Activated CD4-positive, alpha-beta memory T cell treated with anti-CD3 and anti-CD28 coated beads, Interleukin-2, amount 10 ng/mL, durations not matched to agents 7 days and 5 days (primary cell): Measurements from ENCODE around the gene COMP. TPM values are rescaled to one million over a fixed set of nuclear protein-coding genes. Genes with fewer than 3 reads are reported as not detected.

Experiments
- CTCF ChIA-PET: fragments of 350-600 bp; sonication (Branson Sonifier 250); formaldehyde crosslinking; loops from one replicate; lab custom pipeline; 2021; ENCODE audit warnings: antibody characterized with exemption, inconsistent platforms; lab: Charles Lee
- POLR2A ChIA-PET: fragments of 350-600 bp; sonication (Branson Sonifier 250); formaldehyde crosslinking; loops from one replicate; lab custom pipeline; 2021; ENCODE audit warnings: antibody characterized with exemption; lab: Charles Lee
- DNase-seq: peaks from one replicate; pipeline ENCODE4 v3.0.0-alpha.2; 2020
- H3K27ac Mint-ChIP-seq: one replicate; pipeline ENCODE4 v1.8.0; 2021; ENCODE audit warnings: mild to moderate bottlenecking, mixed read lengths
- H3K27me3 Mint-ChIP-seq: one replicate; pipeline ENCODE4 v1.8.0; 2021; ENCODE audit warnings: mixed read lengths
- H3K36me3 Mint-ChIP-seq: one replicate; pipeline ENCODE4 v1.8.0; 2021; ENCODE audit warnings: low read depth, mixed read lengths
- H3K4me1 Mint-ChIP-seq: one replicate; pipeline ENCODE4 v1.8.0; 2021; ENCODE audit warnings: mixed read lengths
- H3K4me3 Mint-ChIP-seq: one replicate; pipeline ENCODE4 v1.8.0; 2021; ENCODE audit warnings: mild to moderate bottlenecking, mixed read lengths
- H3K9me3 Mint-ChIP-seq: one replicate; pipeline ENCODE4 v1.8.0; 2021; ENCODE audit warnings: mixed read lengths
- total RNA-seq, 2 experiments: library from RNA; stranded (reverse); gene quantifications; one replicate each; pipeline ENCODE4 v1.2.3, GENCODE V29; 2021

The COMP gene
- not detected for total RNA-seq

- no peak within 1 kb of the TSS for H3K27ac Mint-ChIP-seq
- H3K36me3 Mint-ChIP-seq: peaks cover 4% of the 10 kb centered on the region
- DNase-seq: no peak
- H3K4me1 Mint-ChIP-seq: peaks cover 21% of the 10 kb centered on the region
- peaks cover 3% of the 10 kb centered on the region for H3K9me3 Mint-ChIP-seq
- ChIA-PET CTCF (interaction anchor here (0.7 kb wide), 1 partner anchor 285 kb away, joined by 3 read pairs; no protein-coding TSS in a partner anchor), POLR2A (no interaction called here)
- H3K4me3 Mint-ChIP-seq: peak within 1 kb of the TSS; percentile 4
- peaks cover 71% of the 10 kb centered on the region for H3K27me3 Mint-ChIP-seq
These were observed at the start of gene COMP for GRCh38 chr19:18790566-18791314. Gene COMP, minus strand, starts transcription at chr19:18791305. Its CDS starts 36 bp downstream, at chr19:18791269.

- no peak for DNase-seq
- no peak overlapping the region for H3K27ac Mint-ChIP-seq
- H3K36me3 Mint-ChIP-seq: peaks cover 47% of the 10 kb centered on the region
- ChIA-PET POLR2A (interaction anchor here (5.3 kb wide), 1 partner anchor 9 kb away, joined by 44 read pairs; the partner anchor contains the start of gene UPF1), CTCF (interaction anchor here (0.9 kb wide), 1 partner anchor 17 kb away, joined by 4 read pairs; no protein-coding TSS in a partner anchor)
- peaks cover 79% of the 10 kb centered on the region for H3K4me1 Mint-ChIP-seq
- no peaks in the 10 kb centered on the region for H3K9me3 Mint-ChIP-seq
- H3K27me3 Mint-ChIP-seq: no peaks in the 10 kb centered on the region
- H3K4me3 Mint-ChIP-seq: no peak overlapping the region
These were observed 49.5 kb upstream of the COMP start for GRCh38 chr19:18840288-18841267.

GRCh38 chr19:18839465-18840287 lies 48.6 kb upstream of the COMP start:
- Mint-ChIP-seq H3K36me3 (peaks cover 49% of the 10 kb centered on the region), H3K4me3 (no peak overlapping the region), H3K27ac (no peak overlapping the region), H3K27me3 (no peaks in the 10 kb centered on the region), H3K9me3 (no peaks in the 10 kb centered on the region), H3K4me1 (peaks cover 81% of the 10 kb centered on the region)
- ChIA-PET CTCF (interaction anchor here (2.7 kb wide), 1 partner anchor 8 kb away, joined by 17 read pairs; no protein-coding TSS in a partner anchor), POLR2A (interaction anchor here (5.3 kb wide), 1 partner anchor 8 kb away, joined by 44 read pairs; the partner anchor contains the start of gene UPF1)
- DNase-seq: no peak

- ChIA-PET CTCF (interaction anchor here (0.5 kb wide), 1 partner anchor 79 kb away, joined by 3 read pairs; no protein-coding TSS in a partner anchor), POLR2A (interaction anchor here (1.0 to 1.3 kb wide), 2 partner anchors 9 to 340 kb away, joined by 3 read pairs; no protein-coding TSS in a partner anchor)
- H3K27me3 Mint-ChIP-seq: no peaks in the 10 kb centered on the region
These were observed 43.5 kb upstream of the COMP start for GRCh38 chr19:18834644-18834984.

GRCh38 chr19:18833849-18834643 lies 42.9 kb upstream of the COMP start:
- peak overlapping the region; percentile 97 for H3K4me3 Mint-ChIP-seq
- POLR2A ChIA-PET: interaction anchor here (0.6 to 1.8 kb wide), 4 partner anchors 9 to 339 kb away, joined by 3 to 5 read pairs (median 4); no protein-coding TSS in a partner anchor
- H3K4me1 Mint-ChIP-seq: peaks cover 62% of the 10 kb centered on the region
- CTCF ChIA-PET: interaction anchor here (0.5 to 2.2 kb wide), 5 partner anchors 9 to 245 kb away, joined by 3 to 8 read pairs (median 3); partner anchors contain the start of gene REX1BD
- H3K36me3 Mint-ChIP-seq: peaks cover 54% of the 10 kb centered on the region
- DNase-seq: no peak
- no peaks in the 10 kb centered on the region for H3K9me3 Mint-ChIP-seq
- H3K27ac Mint-ChIP-seq: peak overlapping the region; percentile 65
- no peaks in the 10 kb centered on the region for H3K27me3 Mint-ChIP-seq

More at GRCh38 chr19:18834644-18834984, 43.5 kb upstream of the COMP start:
- no peak for DNase-seq
- Mint-ChIP-seq H3K27ac (no peak overlapping the region), H3K4me3 (peak overlapping the region; percentile 97), H3K4me1 (peaks cover 67% of the 10 kb centered on the region), H3K36me3 (peaks cover 60% of the 10 kb centered on the region), H3K9me3 (no peaks in the 10 kb centered on the region)

- Mint-ChIP-seq H3K4me1 (peaks cover 53% of the 10 kb centered on the region), H3K27ac (peak overlapping the region; percentile 83), H3K4me3 (peak overlapping the region; percentile 97), H3K27me3 (peaks cover 2% of the 10 kb centered on the region), H3K9me3 (no peaks in the 10 kb centered on the region), H3K36me3 (peaks cover 48% of the 10 kb centered on the region)
- POLR2A ChIA-PET: interaction anchor here (0.8 to 2.9 kb wide), 10 partner anchors 9 to 326 kb away, joined by 3 to 44 read pairs (median 8); partner anchors contain the start of genes COPE, DDX49 and UBA52
- CTCF ChIA-PET: interaction anchor here (1.0 to 2.2 kb wide), 6 partner anchors 11 to 382 kb away, joined by 3 to 12 read pairs (median 4); partner anchors contain the start of gene REX1BD
- DNase-seq: no peak
These were observed 42.0 kb upstream of the COMP start for GRCh38 chr19:18833141-18833476.

- peak overlapping the region; percentile 83 for H3K27ac Mint-ChIP-seq
- H3K27me3 Mint-ChIP-seq: peaks cover 4% of the 10 kb centered on the region
- peaks cover 47% of the 10 kb centered on the region for H3K4me1 Mint-ChIP-seq
- no peaks in the 10 kb centered on the region for H3K9me3 Mint-ChIP-seq
- peak overlapping the region; percentile 97 for H3K4me3 Mint-ChIP-seq
- H3K36me3 Mint-ChIP-seq: peaks cover 42% of the 10 kb centered on the region
- peak; percentile 39 for DNase-seq
- ChIA-PET CTCF (interaction anchor here (1.0 to 2.2 kb wide), 5 partner anchors 12 to 382 kb away, joined by 3 to 12 read pairs (median 4); partner anchors contain the start of gene REX1BD), POLR2A (interaction anchor here (0.7 to 2.9 kb wide), 24 partner anchors 9 to 418 kb away, joined by 3 to 44 read pairs (median 4); partner anchors contain the start of genes COPE, CRTC1, DDX49 and KXD1)
These were observed 41.4 kb upstream of the COMP start for GRCh38 chr19:18832306-18833140.

- H3K9me3 Mint-ChIP-seq: no peaks in the 10 kb centered on the region
- H3K36me3 Mint-ChIP-seq: peaks cover 38% of the 10 kb centered on the region
- CTCF ChIA-PET: interaction anchor here (1.0 to 2.2 kb wide), 6 partner anchors 13 to 381 kb away, joined by 3 to 12 read pairs (median 4); partner anchors contain the start of gene REX1BD
- DNase-seq: peak; percentile 95
- peaks cover 40% of the 10 kb centered on the region for H3K4me1 Mint-ChIP-seq
- POLR2A ChIA-PET: interaction anchor here (0.7 to 2.9 kb wide), 24 partner anchors 8 to 417 kb away, joined by 3 to 44 read pairs (median 4); partner anchors contain the start of genes COPE, CRTC1, DDX49 and KXD1
- H3K4me3 Mint-ChIP-seq: peak within 1 kb of the TSS; percentile 97
- peaks cover 4% of the 10 kb centered on the region for H3K27me3 Mint-ChIP-seq
- peak within 1 kb of the TSS; percentile 83 for H3K27ac Mint-ChIP-seq
These were observed 40.6 kb upstream of the COMP start, which contains the start of gene UPF1 for GRCh38 chr19:18831524-18832305. Gene UPF1, plus strand, starts transcription at chr19:18831959. Its CDS starts 251 bp downstream, at chr19:18832210.

GRCh38 chr19:18830488-18830887 lies 39.4 kb upstream of the COMP start:
- peaks cover 30% of the 10 kb centered on the region for H3K4me1 Mint-ChIP-seq
- POLR2A ChIA-PET: interaction anchor here (1.5 to 2.9 kb wide), 3 partner anchors 12 to 185 kb away, joined by 4 to 44 read pairs (median 4); partner anchors contain the start of genes COPE and DDX49
- CTCF ChIA-PET: interaction anchor here (0.8 to 1.6 kb wide), 3 partner anchors 16 to 35 kb away, joined by 3 to 4 read pairs (median 3); no protein-coding TSS in a partner anchor
- no peaks in the 10 kb centered on the region for H3K9me3 Mint-ChIP-seq
- peak overlapping the region; percentile 17 for H3K4me3 Mint-ChIP-seq
- no peak for DNase-seq
- H3K27me3 Mint-ChIP-seq: peaks cover 9% of the 10 kb centered on the region
- H3K36me3 Mint-ChIP-seq: peaks cover 29% of the 10 kb centered on the region
- H3K27ac Mint-ChIP-seq: no peak overlapping the region
